Heart left ventricle (tissue), 16 donors: ENCODE measurements around the gene HSD17B8. TPM values are rescaled to one million over a fixed set of nuclear protein-coding genes. Genes with fewer than 3 reads are reported as not detected.
A peak's percentile ranks its signal among the peaks of the same experiment; 100 is the strongest.

Experiments used
- ATAC-seq, 4 donors: fragments of 200-7000 bp; cut with Tn5 transposase; one replicate each; pipeline ENCODE4 v1.9.1; 2020 to 2022; ENCODE audit warnings: moderate library complexity in 4 of 4, mild to moderate bottlenecking in 3 of 4, moderate number of reproducible peaks in 1 of 4
- DNase-seq, 5 donors: peaks; one replicate each; pipeline ENCODE4 v3.0.0-alpha.2; 2020
- H3K27ac ChIP-seq, 12 donors: fragments of 200-600 bp; sonication (generic) in 4 of 12; one replicate each; pipeline versions ENCODE4 v1.5.0 to v1.8.0; 2016 to 2022; ENCODE audit warnings: mild to moderate bottlenecking in 2 of 12
- H3K27me3 ChIP-seq, 9 donors: fragments of 200-600 bp; sonication (generic) in 2 of 9; one replicate each; pipeline versions ENCODE4 v1.5.1 to v1.8.0; 2016 to 2022; ENCODE audit warnings: mild to moderate bottlenecking in 3 of 9
- H3K36me3 ChIP-seq, 9 donors: fragments of 200-600 bp; sonication (generic) in 2 of 9; one replicate each; pipeline versions ENCODE4 v1.5.0 to v1.8.0; 2018 to 2022; ENCODE audit warnings: mild to moderate bottlenecking in 2 of 9
- H3K4me1 ChIP-seq, 12 donors: fragments of 200-600 bp; sonication (generic) in 4 of 12; one replicate each; pipeline versions ENCODE4 v1.5.0 to v1.8.0; 2016 to 2022; ENCODE audit warnings: mild to moderate bottlenecking in 3 of 12
- H3K4me3 ChIP-seq, 12 donors: fragments of 200-600 bp; sonication (generic) in 4 of 12; one replicate each; pipeline versions ENCODE4 v1.5.0 to v1.8.0; 2017 to 2022; ENCODE audit warnings: mild to moderate bottlenecking in 9 of 12, moderate library complexity in 4 of 12
- H3K9me3 ChIP-seq, 12 donors: fragments of 200-600 bp; sonication (generic) in 4 of 12; one replicate each; pipeline versions ENCODE4 v1.5.0 to v1.8.0; 2016 to 2022; ENCODE audit warnings: mild to moderate bottlenecking in 1 of 12
- CTCF ChIP-seq, 12 donors: fragments of 200-600 bp; sonication (generic) in 4 of 12; IDR thresholded peaks; one replicate each; pipeline versions ENCODE4 v1.5.0 to v1.8.0; 2018 to 2022; ENCODE audit warnings: antibody characterized with exemption in 12 of 12, mild to moderate bottlenecking in 5 of 12
- POLR2A ChIP-seq, 2 donors: fragments of 450-650 bp; IDR thresholded peaks; one replicate each; pipeline ENCODE4 v1.6.1; 2017; ENCODE audit warnings: antibody characterized with exemption in 2 of 2, mild to moderate bottlenecking in 2 of 2, moderate library complexity in 2 of 2
- WGBS, 4 donors: extraction: QIAGEN DNeasy Blood & Tissue Kit in 2 of 4; methylation state at CpG; one replicate each; pipeline versions ENCODE4 v1.1.5 to v1.1.7; 2013 to 2018; 5-methylcytosine and 5-hydroxymethylcytosine counted together
- intact Hi-C, 10 donors: fragments of 100-400 bp; cut with DNase I; formaldehyde crosslinking; loops; one replicate each; pipeline versions ENCODE4 v1.11.1 to v1.14.2; 2022
- polyA plus RNA-seq, 2 donors: library from polyadenylated mRNA; stranded (reverse); fragments of 200-250 nt; gene quantifications; one replicate each; pipeline ENCODE4 v1.2.3, GENCODE V29; 2013
- total RNA-seq, 9 donors: library from RNA; depleted of rRNA in 2 of 9; stranded (reverse); fragments of >200 nt in 2 of 9; fragmentation: NEBNext Ultra II Directional in 3 of 9; extraction: Animal tissue kit (Norgen Biotek cat#: 25700) in 3 of 9; gene quantifications; one replicate each; pipeline versions ENCODE4 v1.1.0 to v1.2.4, GENCODE V29; 2016 to 2023
- donor health status: ischemic (EF 13 %, LVEDD 7.1; RV severe dilation, severe dysfunction).
- donor health status: healthy with polysubstance abuse.
- donor health status: DM: no; HTN: yes; CAD: no.
- donor health status: DM: no; HTN: no; CAD: no.
- donor health status: ischemic (EF 25% LVEDD 6.9; RV normal size, moderate dysfunction).
- donor health status: ischemic (EF 25% LVEDD 5.7; RV mildly dilated, moderate dysfunction).
- donor health status: healthy.
- donor health status: DM: yes; HTN: yes; CAD: no.
- donor health status: ischemic (EF 35%, LVEDD 5.7; RV mildly dilated, moderate dysfunction).
- donor health status: nonischemic (EF 11% LVEDD 7.7; RV severe dilation, severe dysfunction).
- donor health status: DM: yes; HTN: yes; CAD: no.
- donor health status: PGD.
- donor health status: ischemic (EF 29% LVEDD 5.4; RV normal size, mild dysfunction).
- donor health status: nonischemic (EF 23%, LVEDD 6.1; RV moderate dilation, normal function).

HSD17B8 gene
- total and polyA plus RNA-seq, 11 donors, result 15.8 to 31.7 (median 17.9) TPM

- Histone ChIP-seq H3K4me3 (peak overlapping the region; percentile 27 to 70 (median 64)), H3K4me1 (peaks cover 0 to 31% (median 20%) of the 10 kb centered on the region in 12 donors), H3K27me3 (no peaks in the 10 kb centered on the region), H3K27ac (peak overlapping the region; percentile 70 to 98 (median 92)), H3K9me3 (no peaks in the 10 kb centered on the region), H3K36me3 (peaks cover 0 to 32% (median 7%) of the 10 kb centered on the region in 9 donors)
- DNase-seq (peak; percentile 97 to 99 (median 98)), ATAC-seq (peak; percentile 96 to 97 (median 96))
- peak in 7 of 12 donors; percentile 17 to 59 (median 30) for TF ChIP-seq CTCF (IDR thresholded peaks at IDR 0.05)
- peak in 1 of 2 donors; percentile 80 for TF ChIP-seq POLR2A (IDR thresholded peaks at IDR 0.05)
- WGBS, 4 donors, result 0 to 1% (median 0%) methylated on average over 39 to 58 of the region's 58 CpGs
- intact Hi-C loops, result loop anchor here (1.0 to 10.0 kb wide), 21 partner anchors 37 to 364 kb away; partner anchors contain the start of genes RXRB (in 4 of the 10), SLC39A7 (in 4 of the 10), RING1 (in 3 of the 10) and HSD17B8 (in 2 of the 10)
Observed at GRCh38 chr6:33248932-33249731, 44.7 kb downstream of the HSD17B8 start.

- Histone ChIP-seq H3K36me3 (peaks cover 0 to 40% (median 9%) of the 10 kb centered on the region in 9 donors), H3K27ac (peak overlapping the region; percentile 60 to 98 (median 92)), H3K4me1 (peaks cover 0 to 31% (median 20%) of the 10 kb centered on the region in 12 donors), H3K9me3 (no peaks in the 10 kb centered on the region), H3K4me3 (peak overlapping the region; percentile 27 to 70 (median 64)), H3K27me3 (no peaks in the 10 kb centered on the region)
- peak; percentile 30 to 62 (median 40) for DNase-seq
- intact Hi-C loops, result loop anchor here (1.0 to 10.0 kb wide), 18 partner anchors 38 to 365 kb away; partner anchors contain the start of genes RXRB (in 4 of the 10), SLC39A7 (in 4 of the 10), RING1 (in 3 of the 10) and HSD17B8 (in 2 of the 10)
- peak in 3 of 4 donors; percentile 1 to 3 (median 1) for ATAC-seq
- WGBS, 4 donors, result 12 to 23% (median 14%) methylated on average over 10 to 15 of the region's 15 CpGs
- no peak for TF ChIP-seq CTCF (IDR thresholded peaks at IDR 0.05)
- TF ChIP-seq POLR2A (IDR thresholded peaks at IDR 0.05), result no peak
Observed at GRCh38 chr6:33249732-33250630, 45.5 kb downstream of the HSD17B8 start.

GRCh38 chr6:33250731-33251130 is 46.3 kb downstream of the HSD17B8 start:
- no peaks in the 10 kb centered on the region for H3K27me3 ChIP-seq
- TF ChIP-seq POLR2A (IDR thresholded peaks at IDR 0.05) (no peak), CTCF (IDR thresholded peaks at IDR 0.05) (no peak)
- ATAC-seq, result no peak
- H3K9me3 ChIP-seq, result no peaks in the 10 kb centered on the region
- peaks cover 0 to 48% (median 11%) of the 10 kb centered on the region in 9 donors for H3K36me3 ChIP-seq
- H3K27ac ChIP-seq, result peak overlapping the region in 5 of 12 donors; percentile 9 to 96 (median 93)
- no peak for DNase-seq
- 91 to 98% (median 95%) methylated on average over 13 of the region's 13 CpGs for WGBS, 4 donors
- no peak overlapping the region for H3K4me3 ChIP-seq
- peaks cover 0 to 31% (median 20%) of the 10 kb centered on the region in 12 donors for H3K4me1 ChIP-seq
- intact Hi-C loops, result no loop called here
